Loucy (cell line): ENCODE results near the gene HOXD1.

Experiments used
- H2AFZ ChIP-seq: fragments of 200-600 bp; sonication (generic); 2 replicates; pipeline ENCODE4 v1.6.0; 2016; ENCODE audit warnings: antibody characterized with exemption, mild to moderate bottlenecking, low read length, moderate library complexity
- H3F3A ChIP-seq: fragments of 200-600 bp; 2 replicates; pipeline ENCODE4 v1.6.0; 2016; ENCODE audit warnings: antibody characterized with exemption, low read depth, mild to moderate bottlenecking
- H3K27me3 ChIP-seq: fragments of 200-600 bp; sonication (generic); 2 replicates; pipeline ENCODE4 v1.6.1; 2014; ENCODE audit warnings: low read length, mild to moderate bottlenecking; ENCODE audit not compliant: insufficient read depth, poor library complexity, severe bottlenecking
- H3K36me3 ChIP-seq: fragments of 200-600 bp; sonication (generic); 2 replicates; pipeline ENCODE4 v1.6.1; 2016; ENCODE audit warnings: low read length; ENCODE audit not compliant: insufficient read depth
- H3K4me1 ChIP-seq: fragments of 200-600 bp; sonication (generic); 2 replicates; pipeline ENCODE4 v1.5.1; 2014; ENCODE audit warnings: low read length, mild to moderate bottlenecking; ENCODE audit not compliant: insufficient read depth, poor library complexity, severe bottlenecking
- H3K4me2 ChIP-seq: fragments of 200-600 bp; sonication (generic); 2 replicates; pipeline ENCODE4 v1.6.0; 2014; ENCODE audit warnings: antibody characterized with exemption, low read length, low read depth, mild to moderate bottlenecking; ENCODE audit not compliant: poor library complexity, severe bottlenecking
- H3K4me3 ChIP-seq: fragments of 200-600 bp; sonication (generic); 2 replicates; pipeline ENCODE4 v1.5.1; 2014; ENCODE audit warnings: low read length, mild to moderate bottlenecking, mixed read lengths; ENCODE audit not compliant: poor library complexity, severe bottlenecking
- H3K79me2 ChIP-seq: fragments of 200-600 bp; sonication (generic); 2 replicates; pipeline ENCODE4 v1.6.1; 2014; ENCODE audit warnings: low read length; ENCODE audit not compliant: insufficient read depth
- H3K9ac ChIP-seq: fragments of 200-600 bp; sonication (generic); 2 replicates; pipeline ENCODE4 v1.6.0; 2014; ENCODE audit warnings: mild to moderate bottlenecking, low read depth, low read length, moderate library complexity; ENCODE audit not compliant: poor library complexity, severe bottlenecking
- H3K9me2 ChIP-seq: fragments of 200-600 bp; sonication (generic); replicated peaks from 2 replicates; pipeline ENCODE4 v1.6.1; 2016; ENCODE audit warnings: low read depth, low read length, mixed read lengths
- H3K9me3 ChIP-seq: fragments of 200-600 bp; sonication (generic); 2 replicates; pipeline ENCODE4 v1.6.1; 2014; ENCODE audit warnings: mild to moderate bottlenecking, antibody characterized with exemption, low read length, low read depth; ENCODE audit not compliant: insufficient read depth
- H4K20me1 ChIP-seq: fragments of 200-600 bp; sonication (generic); 2 replicates; pipeline ENCODE4 v1.6.0; 2014; ENCODE audit warnings: antibody characterized with exemption, low read length, mild to moderate bottlenecking; ENCODE audit not compliant: insufficient read depth, poor library complexity, severe bottlenecking
- CTCF ChIP-seq: fragments of 200-600 bp; sonication (generic); conservative IDR thresholded peaks from 2 replicates; pipeline ENCODE4 v1.5.1; 2014; ENCODE audit warnings: mild to moderate bottlenecking, antibody characterized with exemption, low read length
- EZH2phosphoT487 ChIP-seq: fragments of 200-600 bp; IDR thresholded peaks from 2 replicates; pipeline ENCODE4 v1.6.1; 2018; ENCODE audit warnings: antibody characterized with exemption, mild to moderate bottlenecking, moderate library complexity, borderline replicate concordance

Gene HOXD1

GRCh38 chr2:176239031-176239430 is 50.6 kb downstream of the HOXD1 start:
- no peaks in the 10 kb centered on the region for H3K79me2 ChIP-seq
- no peaks in the 10 kb centered on the region for H3K9me3 ChIP-seq
- H3K9me2 ChIP-seq: no peaks in the 10 kb centered on the region
- H3K9ac ChIP-seq: no peak overlapping the region
- no peaks in the 10 kb centered on the region for H3K36me3 ChIP-seq
- no peaks in the 10 kb centered on the region for H3F3A ChIP-seq
- TF ChIP-seq CTCF (no peak), EZH2phosphoT487 (no peak)
- H3K4me3 ChIP-seq: no peak overlapping the region
- no peaks in the 10 kb centered on the region for H4K20me1 ChIP-seq
- H2AFZ ChIP-seq: no peak overlapping the region
- H3K4me2 ChIP-seq: no peak overlapping the region
- H3K4me1 ChIP-seq: peaks cover 18% of the 10 kb centered on the region
- no peaks in the 10 kb centered on the region for H3K27me3 ChIP-seq

GRCh38 chr2:176240301-176240700 is 51.8 kb downstream of the HOXD1 start:
- Histone ChIP-seq H3K9ac (no peak overlapping the region), H4K20me1 (no peaks in the 10 kb centered on the region), H3K9me3 (no peaks in the 10 kb centered on the region), H3K4me3 (no peak overlapping the region), H3K36me3 (no peaks in the 10 kb centered on the region), H3K27me3 (no peaks in the 10 kb centered on the region), H3F3A (no peaks in the 10 kb centered on the region), H3K4me1 (peaks cover 8% of the 10 kb centered on the region), H3K79me2 (no peaks in the 10 kb centered on the region), H3K4me2 (no peak overlapping the region), H2AFZ (no peak overlapping the region), H3K9me2 (no peaks in the 10 kb centered on the region)
- TF ChIP-seq CTCF: no peak
- TF ChIP-seq EZH2phosphoT487: no peak
